NCI-H774 (cell line): ENCODE data around the gene HOXB1.
A peak's percentile ranks its signal among the peaks of the same experiment; 100 is the strongest.
"Not testable (repeated sequence)": the region's sequence is repeated elsewhere in the genome, so short reads cannot be mapped to it uniquely, and the experiment has no call there.

Source experiments
- DNase-seq: peaks from one replicate; lab custom pipeline; 2025; lab: John Stamatoyannopoulos, UW

Gene HOXB1

GRCh38 chr17:48494335-48494734 is 36.5 kb downstream of the HOXB1 start:
- DNase-seq: peak; percentile 43

DNA sequence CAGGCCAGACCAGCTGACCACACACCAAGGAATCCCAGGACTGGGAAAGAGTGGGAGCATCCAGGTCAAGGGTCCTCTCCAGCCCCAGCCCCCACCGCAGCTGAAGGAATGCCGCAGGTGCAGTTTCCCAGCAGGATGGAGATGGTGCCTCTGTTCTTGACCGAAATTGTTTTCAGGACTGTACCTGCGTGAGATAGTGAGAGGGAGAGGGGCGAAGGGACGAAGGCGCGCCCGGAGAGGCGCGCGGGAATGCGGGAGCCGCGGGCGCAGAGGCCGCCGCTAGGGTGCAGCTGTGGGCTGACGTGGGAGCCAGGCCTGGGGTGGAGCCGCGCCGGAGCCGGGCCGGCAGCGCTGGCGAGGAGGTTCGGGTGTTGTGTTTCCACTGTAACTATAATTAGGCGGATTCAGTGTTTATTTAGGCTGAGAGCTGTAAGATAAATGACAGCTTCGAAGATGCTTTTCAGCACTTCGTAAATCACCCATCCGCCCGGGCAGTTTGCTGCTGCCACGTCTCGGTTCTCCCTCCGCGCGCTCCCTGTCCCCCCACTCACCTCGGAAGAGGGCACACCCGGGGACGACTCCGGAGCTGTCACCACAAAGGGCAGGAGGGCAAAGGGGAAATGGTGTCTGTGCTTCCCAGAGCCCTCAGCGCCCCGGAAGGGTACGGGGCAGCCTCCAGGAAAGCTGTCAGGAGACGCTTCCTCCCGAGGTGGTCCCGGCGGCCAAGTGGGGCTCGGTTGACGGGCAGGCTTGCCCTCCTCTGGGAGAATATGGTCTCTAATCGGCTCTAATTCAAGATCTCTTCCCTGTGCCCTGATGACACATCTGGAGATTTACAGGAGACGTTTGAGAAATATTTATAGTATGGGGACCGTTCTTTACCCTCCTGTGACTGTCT is 38.2 kb downstream of the HOXB1 start:
- peak; percentile 91 for DNase-seq

DNA sequence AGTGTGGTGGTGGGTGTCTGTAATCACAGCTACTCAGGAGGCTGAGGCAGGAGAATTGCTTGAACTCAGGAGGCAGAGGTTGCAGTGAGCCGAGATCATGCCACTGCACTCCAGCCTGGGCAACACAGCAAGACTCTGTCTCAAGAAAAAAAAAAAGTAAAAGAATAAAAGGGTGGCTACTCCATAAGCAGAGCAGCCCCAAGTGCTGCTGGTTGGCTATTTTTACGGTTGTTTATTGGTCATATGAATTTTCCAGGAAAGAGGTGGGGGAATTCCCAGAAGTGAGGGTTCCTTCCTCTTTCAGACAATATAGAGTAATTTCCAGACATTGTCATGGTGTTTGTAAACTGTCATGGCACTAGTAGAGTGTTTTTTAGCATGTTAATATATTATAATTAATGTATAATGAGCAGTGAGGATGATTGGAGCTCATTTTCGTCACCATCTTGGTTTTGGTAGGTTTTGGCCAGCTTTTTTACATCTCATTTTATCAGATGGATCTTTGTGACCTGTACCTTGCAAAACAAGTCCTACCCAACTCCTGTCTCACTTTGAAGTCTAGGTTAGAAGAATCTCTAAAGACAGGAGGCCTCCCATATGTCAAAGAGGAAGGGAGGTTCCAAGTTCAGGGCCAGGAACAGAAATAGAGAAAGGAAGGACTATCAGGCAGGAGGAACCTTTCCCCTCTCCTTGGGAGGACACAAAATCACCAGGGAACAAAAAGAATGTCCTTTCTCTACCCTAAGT is 39.1 kb downstream of the HOXB1 start:
- no peak for DNase-seq

GRCh38 chr17:48490451-48490892 is 40.3 kb downstream of the HOXB1 start:
- no peak for DNase-seq

DNA sequence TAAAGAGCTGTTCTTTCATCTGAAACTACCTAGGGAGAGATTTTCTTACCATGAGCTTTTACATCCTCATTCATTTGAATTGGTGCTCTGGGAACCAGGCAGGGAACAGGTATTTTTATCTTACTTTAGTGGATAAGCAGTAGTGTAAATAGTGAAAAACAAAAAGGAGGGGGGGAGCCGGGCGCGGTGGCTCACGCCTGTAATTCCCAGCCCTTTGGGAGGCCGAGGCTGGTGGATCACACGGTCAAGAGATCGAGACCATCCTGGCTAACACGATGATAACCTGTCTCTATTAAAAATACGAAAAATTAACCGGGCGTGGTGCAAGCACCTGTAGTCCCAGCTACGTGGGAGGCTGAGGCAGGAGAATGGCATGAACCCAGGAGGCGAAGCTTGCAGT is 41.0 kb downstream of the HOXB1 start:
- no peak for DNase-seq

GRCh38 chr17:48488548-48489106 is 42.2 kb downstream of the HOXB1 start:
- DNase-seq: no peak

GRCh38 chr17:48487221-48487620 is 43.6 kb downstream of the HOXB1 start:
- DNase-seq: no peak

- no peak for DNase-seq
Observed at GRCh38 chr17:48486557-48486956, 44.3 kb downstream of the HOXB1 start.

DNA sequence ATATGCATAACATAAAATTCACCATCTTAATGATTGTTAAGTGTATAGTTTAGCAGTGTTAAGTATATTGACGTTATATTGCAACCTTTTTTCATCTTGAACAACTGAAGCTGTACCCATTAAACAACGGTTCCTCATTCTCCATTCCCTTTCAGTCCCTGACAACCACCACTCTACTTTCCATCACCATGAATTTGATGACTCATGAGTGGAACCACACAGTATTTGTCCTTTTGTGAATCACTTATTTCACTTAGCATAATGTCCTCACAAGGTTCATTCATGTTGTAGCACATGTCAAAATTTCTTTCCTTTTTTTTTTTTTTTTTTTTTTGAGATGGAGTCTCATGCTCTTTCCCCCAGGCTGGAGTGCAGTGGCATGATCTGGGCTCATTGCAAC is 46.0 kb downstream of the HOXB1 start:
- no peak for DNase-seq

DNA sequence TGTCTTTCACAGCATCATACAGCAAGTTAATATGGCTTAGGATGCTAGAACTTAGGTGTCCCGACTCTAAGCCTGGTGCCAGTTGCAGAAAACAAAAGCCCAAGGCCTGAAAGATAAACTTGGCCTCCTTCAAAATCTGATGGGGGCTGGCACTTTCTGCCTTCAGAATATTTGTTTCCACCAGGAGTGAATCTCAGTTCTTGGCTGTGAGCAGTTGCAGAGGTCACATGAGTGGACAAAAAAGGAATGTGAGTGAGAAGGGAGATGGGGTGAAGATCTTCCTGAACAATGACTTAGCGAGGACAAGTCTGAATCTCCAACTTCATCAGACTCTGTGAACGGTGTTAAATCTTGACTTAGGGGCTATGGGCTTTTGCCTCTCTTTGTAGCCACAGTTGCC is 46.6 kb downstream of the HOXB1 start:
- DNase-seq: no peak

DNA sequence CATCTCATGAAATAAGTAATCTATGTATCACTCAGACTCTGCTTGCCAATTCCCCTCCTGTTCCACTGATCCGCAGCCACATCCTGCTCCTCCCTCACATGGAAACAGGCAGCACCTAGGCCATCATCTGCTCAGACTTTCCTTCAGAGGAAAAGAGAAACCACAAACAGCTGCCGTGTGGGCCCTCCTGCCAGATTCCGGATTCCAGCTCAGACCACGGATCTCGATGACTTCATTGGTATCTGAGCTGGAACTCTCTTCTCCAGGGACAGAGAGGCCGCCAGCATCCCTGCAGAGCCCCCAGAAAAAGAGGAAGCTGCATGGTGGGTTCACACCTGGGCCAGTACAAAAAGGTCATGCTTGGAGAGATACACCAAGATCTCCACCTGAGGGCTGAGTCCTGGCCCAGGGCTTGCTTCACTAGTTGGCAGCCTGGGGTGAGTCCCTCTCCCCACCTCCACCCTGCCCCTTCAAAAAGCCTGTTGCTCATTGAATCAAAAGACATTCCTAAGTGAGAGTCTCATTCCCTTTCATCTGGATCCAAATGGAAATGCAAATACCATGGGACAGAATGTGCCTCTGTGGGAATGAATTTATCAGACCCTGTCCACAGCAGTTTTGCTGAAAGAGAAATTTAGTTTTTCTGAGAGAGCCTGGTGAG is 47.2 kb downstream of the HOXB1 start:
- DNase-seq: no peak

GRCh38 chr17:48483004-48483403 is 47.8 kb downstream of the HOXB1 start:
- no peak for DNase-seq

GRCh38 chr17:48482301-48482700 is 48.5 kb downstream of the HOXB1 start:
- not testable (repeated sequence) for DNase-seq

DNA sequence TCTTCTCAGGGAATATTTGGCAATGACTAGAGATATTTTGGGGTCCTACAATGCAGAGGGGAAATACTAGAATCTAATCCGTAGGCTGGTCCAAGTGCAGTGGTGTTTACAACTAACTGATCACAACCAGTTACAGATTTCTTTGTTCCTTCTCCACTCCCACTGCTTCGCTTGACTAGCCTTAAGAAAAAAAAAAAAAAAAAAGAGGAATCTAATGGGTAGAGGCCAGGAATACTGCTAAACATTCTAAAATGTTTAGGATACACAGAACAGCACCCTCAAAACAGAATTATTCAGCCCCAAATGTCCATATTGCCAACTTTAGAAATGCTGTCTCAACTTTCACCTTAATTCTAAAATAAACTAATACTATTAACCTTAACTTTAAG is 51.8 kb downstream of the HOXB1 start:
- DNase-seq: no peak
